Skin epidermis (tissue), 12 donors: ENCODE data around the gene RBBP8NL.
"Not testable (repeated sequence)": the region's sequence is repeated elsewhere in the genome, so short reads cannot be mapped to it uniquely, and the experiment has no call there.

ENCODE experiments used
- H3K27ac ChIP-seq, 21 experiments: fragments of 200-600 bp; sonication (generic) in 11 of 21; one replicate each; pipeline ENCODE4 v1.5.0; 2020; ENCODE audit warnings: mild to moderate bottlenecking in 3 of 21, inconsistent platforms in 2 of 21, moderate library complexity in 2 of 21
- H3K4me3 ChIP-seq, 7 experiments: fragments of 200-600 bp; sonication (generic) in 2 of 7; one replicate each; pipeline ENCODE4 v1.5.0; 2020; ENCODE audit warnings: inconsistent platforms in 2 of 7, mild to moderate bottlenecking in 2 of 7, moderate library complexity in 1 of 7

Gene RBBP8NL

DNA sequence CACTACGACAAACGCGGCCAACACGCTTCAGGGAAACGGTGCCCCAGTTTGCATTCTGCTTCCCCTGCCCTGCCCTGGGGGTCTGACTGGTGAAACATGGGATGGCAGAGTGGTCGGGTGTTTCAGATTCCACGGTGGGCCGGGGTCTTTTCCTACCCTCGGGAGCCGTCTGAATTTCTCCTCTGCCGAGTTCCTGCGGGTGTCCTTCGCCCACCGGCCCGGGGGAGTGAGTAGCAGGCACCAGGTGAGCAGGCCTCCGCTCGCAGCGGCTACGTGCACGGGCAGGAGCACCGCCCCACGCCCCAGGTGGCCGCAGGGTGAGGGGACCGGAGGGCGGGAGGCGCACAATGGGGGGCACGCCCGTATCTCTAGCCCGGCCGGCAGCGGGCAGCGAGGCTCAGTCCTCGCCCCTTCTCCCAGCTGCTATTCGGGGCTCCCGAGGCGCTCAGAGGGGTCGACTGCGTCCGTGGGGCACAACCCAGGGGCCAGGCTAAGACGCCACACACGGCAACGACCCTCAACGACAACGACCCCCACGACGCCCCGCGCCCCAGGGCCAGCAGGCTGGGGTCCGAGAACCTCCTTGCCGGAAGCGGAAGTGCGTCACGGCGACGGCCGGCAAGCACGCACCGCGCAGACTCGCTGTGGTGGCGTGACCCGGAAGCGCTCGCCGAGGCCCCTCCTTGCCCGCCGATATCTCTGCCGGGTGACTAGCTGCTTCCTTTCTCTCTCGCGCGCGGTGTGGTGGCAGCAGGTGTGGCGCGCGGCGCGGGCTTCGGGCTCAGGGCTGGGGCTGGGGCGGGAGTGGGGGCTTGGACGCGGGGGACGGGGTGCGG, 40.7 kb downstream of the RBBP8NL start, which contains the start of gene RPS21:
RPS21 (plus strand) TSS at position 721 of the 836 bp plus-strand sequence. CDS start 236 bp downstream, outside the sequence.
- Histone ChIP-seq H3K27ac (peak within 1 kb of the TSS; percentile 88 to 99 (median 96)), H3K4me3 (peak within 1 kb of the TSS; percentile 62 to 97 (median 85))

- Histone ChIP-seq H3K4me3 (no peak overlapping the region), H3K27ac (peak overlapping the region in 2 of 21 experiments; percentile 44 to 68)
Observed at GRCh38 chr20:62382306-62383198, 44.8 kb downstream of the RBBP8NL start.

- peak overlapping the region in 14 of 21 experiments; percentile 36 to 83 (median 67) for H3K27ac ChIP-seq
- no peak overlapping the region for H3K4me3 ChIP-seq
Observed at GRCh38 chr20:62381842-62382241, 45.5 kb downstream of the RBBP8NL start.

- Histone ChIP-seq H3K27ac (peak overlapping the region in 18 of 21 experiments; percentile 1 to 83 (median 66)), H3K4me3 (no peak overlapping the region)
Observed at GRCh38 chr20:62381202-62381797, 46.0 kb downstream of the RBBP8NL start.

DNA sequence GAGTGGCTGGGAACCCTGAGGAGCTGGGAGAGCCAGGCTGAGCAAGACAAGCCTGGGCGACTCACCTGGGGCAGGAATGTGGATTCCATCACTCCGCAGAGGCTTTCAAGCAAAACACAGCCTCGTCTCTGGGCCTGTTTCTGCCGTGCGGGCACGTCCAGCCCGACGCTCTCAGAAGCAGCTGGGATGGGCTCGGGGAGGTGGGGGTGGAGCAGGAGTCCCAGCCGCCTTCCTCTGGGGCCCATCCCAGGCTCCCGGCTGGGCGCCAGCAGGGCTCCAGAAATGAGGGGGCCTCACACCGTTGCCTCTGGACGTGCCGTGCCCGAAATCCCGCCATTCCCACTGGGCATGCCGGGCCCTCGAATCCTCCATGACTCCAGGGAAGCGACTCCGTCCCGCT, 49.1 kb downstream of the RBBP8NL start:
- no peak overlapping the region for H3K4me3 ChIP-seq
- peak overlapping the region in 20 of 21 experiments; percentile 44 to 96 (median 80) for H3K27ac ChIP-seq

GRCh38 chr20:62377615-62378178, 49.6 kb downstream of the RBBP8NL start:
- Histone ChIP-seq H3K27ac (peak overlapping the region in 20 of 21 experiments; percentile 44 to 96 (median 80)), H3K4me3 (no peak overlapping the region)

GRCh38 chr20:62377064-62377461, 50.3 kb downstream of the RBBP8NL start:
- Histone ChIP-seq H3K27ac (peak overlapping the region in 19 of 21 experiments; percentile 44 to 96 (median 80)), H3K4me3 (no peak overlapping the region)

GRCh38 chr20:62376112-62377063, 51.0 kb downstream of the RBBP8NL start:
- Histone ChIP-seq H3K27ac (peak overlapping the region in 16 of 21 experiments; percentile 3 to 96 (median 58)), H3K4me3 (no peak overlapping the region)

- Histone ChIP-seq H3K27ac (peak overlapping the region in 6 of 21 experiments; percentile 21 to 96 (median 36)), H3K4me3 (no peak overlapping the region)
Observed at GRCh38 chr20:62374331-62375152, 52.8 kb downstream of the RBBP8NL start.

- not testable (repeated sequence) for H3K4me3 ChIP-seq
- H3K27ac ChIP-seq: peak overlapping the region in 1 of 21 experiments; percentile 95
Observed at GRCh38 chr20:62373631-62374179, 53.6 kb downstream of the RBBP8NL start.

DNA sequence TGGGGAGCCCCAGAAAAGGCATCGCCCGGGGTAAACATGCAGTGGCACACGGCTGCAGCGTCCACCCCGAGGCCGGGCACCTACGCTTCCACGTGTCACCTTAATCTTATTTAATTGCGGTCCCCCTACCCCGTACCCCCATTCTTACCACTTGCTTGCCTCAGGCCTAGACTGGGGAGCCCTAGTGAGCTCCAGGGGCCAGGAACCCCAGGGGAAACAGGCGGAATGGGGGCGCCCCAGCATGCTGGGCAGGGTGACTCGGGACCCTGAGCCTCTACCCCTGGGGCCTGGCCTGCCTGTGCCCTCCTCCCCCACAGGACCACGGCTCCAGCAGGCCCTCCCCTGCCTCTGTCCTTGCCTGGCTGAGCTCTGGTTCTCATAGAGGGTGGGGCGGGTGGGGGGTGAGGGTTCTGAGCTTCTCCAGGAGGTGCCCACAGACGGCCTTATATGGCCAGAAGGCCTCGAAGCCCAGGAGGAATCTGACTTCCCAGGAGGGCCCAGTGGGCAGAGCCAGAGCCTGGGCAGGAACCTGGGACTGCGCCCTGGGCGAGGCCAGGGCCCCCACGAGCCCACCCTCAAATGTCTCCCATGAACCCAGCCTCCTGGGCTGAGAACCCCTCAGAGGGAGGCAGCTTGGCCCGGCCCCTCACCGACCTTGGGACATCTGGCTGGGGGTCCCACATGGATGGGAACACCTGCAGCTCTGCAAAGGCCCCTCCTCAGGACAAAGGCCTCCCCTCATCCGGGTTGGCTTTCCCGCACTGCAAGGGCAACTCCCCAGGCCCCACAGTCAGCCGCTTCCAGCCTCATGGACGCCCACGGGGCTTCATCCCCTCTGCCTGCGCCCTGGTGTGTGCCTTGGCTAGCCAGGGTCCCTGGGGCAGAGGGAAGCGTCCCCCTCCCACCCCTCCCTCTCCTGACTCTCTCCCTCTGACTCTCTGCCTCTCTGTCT, 55.0 kb downstream of the RBBP8NL start:
- H3K27ac ChIP-seq: peak overlapping the region in 2 of 21 experiments; percentile 15 to 30
- no peak overlapping the region for H3K4me3 ChIP-seq

- no peak overlapping the region for H3K27ac ChIP-seq
Observed at GRCh38 chr20:62371588-62372041, 55.7 kb downstream of the RBBP8NL start.

DNA sequence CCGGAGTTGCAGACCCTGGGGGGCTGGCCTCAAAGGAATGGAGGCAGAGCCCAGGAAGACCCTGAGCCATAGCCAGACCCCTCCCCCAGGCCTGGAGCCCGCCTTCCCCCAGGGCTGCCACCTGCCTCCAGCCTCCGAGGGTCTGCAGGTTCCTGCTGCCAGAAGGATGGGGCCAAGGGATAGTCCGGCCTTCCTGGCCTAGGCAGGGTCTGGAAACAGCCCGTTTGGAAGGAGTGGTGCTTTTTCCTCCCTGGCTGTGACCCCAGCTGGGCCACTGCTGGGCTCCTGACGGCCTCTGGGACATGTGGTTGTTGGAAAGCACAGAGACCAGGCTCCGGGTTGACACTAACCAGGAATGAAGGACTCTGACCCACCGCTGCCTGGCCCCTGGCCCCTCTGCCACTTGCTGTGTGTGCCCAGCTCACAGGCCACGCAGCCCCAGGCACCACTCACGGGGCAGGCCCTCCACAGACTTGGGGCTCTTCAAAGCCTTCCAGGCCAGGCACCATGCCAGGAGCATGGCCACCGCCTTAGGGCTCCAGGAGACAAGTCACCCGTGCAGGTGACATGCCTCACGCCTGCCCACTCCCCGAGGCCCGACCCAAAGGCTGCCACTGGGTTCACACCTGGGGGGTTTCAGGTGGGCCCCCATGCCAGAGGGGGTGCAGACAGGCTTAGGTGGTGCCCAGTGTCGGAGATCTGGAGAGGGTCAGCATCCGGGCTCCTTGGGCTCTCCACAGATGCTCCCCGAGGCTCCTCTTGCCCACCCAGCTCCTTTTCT, 56.3 kb downstream of the RBBP8NL start:
- Histone ChIP-seq H3K27ac (peak overlapping the region in 2 of 21 experiments; percentile 19 to 95), H3K4me3 (no peak overlapping the region)

More at GRCh38 chr20:62371588-62372041, 55.7 kb downstream of the RBBP8NL start:
- no peak overlapping the region for H3K4me3 ChIP-seq

DNA sequence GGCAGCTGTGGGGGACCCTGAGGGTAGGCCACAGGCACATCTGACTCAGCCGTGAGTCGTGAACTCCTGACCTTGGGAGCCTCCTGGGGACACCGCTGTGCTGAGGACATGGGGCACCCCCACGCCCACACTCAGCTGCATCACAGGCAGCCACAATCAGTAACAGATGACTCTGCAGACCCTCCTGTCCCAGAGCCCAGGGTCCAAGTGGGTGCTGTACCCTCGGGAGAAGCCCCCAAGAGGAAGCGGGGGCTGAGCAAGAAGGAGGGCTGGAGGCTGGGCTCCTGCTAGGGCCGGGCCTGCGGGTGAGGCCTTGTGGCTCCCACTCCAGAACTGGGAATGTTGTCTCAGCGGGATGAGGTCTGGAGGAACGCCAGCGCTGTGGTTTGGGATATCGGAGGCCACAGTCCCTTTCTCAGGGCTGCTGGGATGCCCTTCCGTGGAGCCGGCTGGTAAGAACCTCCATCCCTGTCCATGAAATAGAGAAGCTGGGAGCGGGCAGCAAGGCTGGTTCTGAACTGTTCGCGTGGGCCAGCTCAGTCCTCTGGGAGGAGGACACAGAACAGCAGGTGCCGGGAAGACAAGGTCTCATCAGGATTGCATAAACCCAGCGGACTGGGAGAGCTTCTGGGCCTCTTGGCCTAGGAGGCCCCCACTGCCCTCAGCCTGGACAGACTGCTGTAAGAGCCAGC, 57.1 kb downstream of the RBBP8NL start:
- H3K27ac ChIP-seq: peak overlapping the region in 6 of 21 experiments; percentile 8 to 95 (median 24)
- no peak overlapping the region for H3K4me3 ChIP-seq

- H3K4me3 ChIP-seq: no peak overlapping the region
- H3K27ac ChIP-seq: peak overlapping the region in 6 of 21 experiments; percentile 8 to 95 (median 24)
Observed at GRCh38 chr20:62369815-62370114, 57.6 kb downstream of the RBBP8NL start.
